GM13977 (cell line): ENCODE results near the gene GGCT.

Source experiments
- DNase-seq: peaks from one replicate; pipeline ENCODE4 v3.0.0; 2012; ENCODE audit warnings: low spot score
- in situ Hi-C: fragments of 300-500 bp; cut with MboI; formaldehyde crosslinking; loops from one replicate; pipeline ENCODE4 v1.12.0; 2022; ENCODE audit warnings: low sequenced_read_pairs, low pct_unique_long_range_greater_than_20kb, mixed read lengths, inconsistent platforms; ENCODE audit not compliant: unreplicated experiment
- TF ChIP-seq, protein P1 (sequence below): IDR thresholded peaks from 2 replicates; pipeline ENCODE4 v1.5.1; 2012; ENCODE audit warnings: mild to moderate bottlenecking, control low read depth; ENCODE audit not compliant: insufficient read depth; ENCODE audit errors: extremely low read depth, missing control alignments

The GGCT gene

DNA sequence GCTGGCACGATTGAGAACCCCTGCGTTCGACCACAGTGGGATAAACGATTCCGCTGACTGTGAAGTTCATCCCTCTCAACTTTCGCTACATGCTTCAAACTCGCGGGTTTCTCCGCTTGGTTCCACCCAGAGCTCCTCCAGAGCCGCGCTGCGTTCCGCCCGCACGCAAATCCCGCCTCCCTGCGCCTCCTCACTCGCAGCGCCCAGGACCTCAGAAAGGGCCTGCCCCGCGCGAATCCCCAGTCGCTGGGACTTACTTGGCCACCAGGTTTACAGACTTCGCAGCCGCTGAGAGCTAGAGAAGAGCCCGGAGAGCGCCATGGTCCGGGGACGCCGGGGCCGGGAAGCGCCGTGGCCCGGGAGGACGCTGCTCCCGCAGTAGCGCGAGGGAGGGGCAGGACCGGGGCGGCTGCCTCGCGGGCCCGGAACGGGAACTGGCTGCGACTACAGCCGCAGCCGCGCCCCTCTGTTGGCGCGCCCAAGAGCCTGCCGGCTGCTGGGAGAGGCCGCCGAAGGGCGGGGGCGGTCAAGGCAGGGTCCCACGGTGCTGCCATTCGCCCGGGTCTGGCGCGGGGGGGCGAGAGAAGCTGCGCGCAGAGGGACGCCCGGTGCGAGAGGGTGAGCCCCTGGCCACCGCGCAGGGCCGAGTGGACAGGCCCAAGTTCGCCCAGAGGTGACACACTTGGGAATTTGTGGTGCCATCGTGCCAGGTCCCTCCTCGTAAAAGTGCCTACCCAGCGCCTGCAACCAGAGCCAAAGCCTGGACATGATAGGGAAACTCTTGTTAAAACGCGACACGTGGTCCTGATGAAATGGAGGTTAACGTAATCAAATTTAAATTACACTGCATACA lies 26.1 kb downstream of the GGCT start, which contains the start of gene NOD1:
Gene NOD1 (minus strand): TSS at position 436 of the 853 bp plus-strand sequence. CDS start 21,863 bp downstream, outside the sequence.
- in situ Hi-C loops: no loop called here
- peak; percentile 87 for DNase-seq

DNA sequence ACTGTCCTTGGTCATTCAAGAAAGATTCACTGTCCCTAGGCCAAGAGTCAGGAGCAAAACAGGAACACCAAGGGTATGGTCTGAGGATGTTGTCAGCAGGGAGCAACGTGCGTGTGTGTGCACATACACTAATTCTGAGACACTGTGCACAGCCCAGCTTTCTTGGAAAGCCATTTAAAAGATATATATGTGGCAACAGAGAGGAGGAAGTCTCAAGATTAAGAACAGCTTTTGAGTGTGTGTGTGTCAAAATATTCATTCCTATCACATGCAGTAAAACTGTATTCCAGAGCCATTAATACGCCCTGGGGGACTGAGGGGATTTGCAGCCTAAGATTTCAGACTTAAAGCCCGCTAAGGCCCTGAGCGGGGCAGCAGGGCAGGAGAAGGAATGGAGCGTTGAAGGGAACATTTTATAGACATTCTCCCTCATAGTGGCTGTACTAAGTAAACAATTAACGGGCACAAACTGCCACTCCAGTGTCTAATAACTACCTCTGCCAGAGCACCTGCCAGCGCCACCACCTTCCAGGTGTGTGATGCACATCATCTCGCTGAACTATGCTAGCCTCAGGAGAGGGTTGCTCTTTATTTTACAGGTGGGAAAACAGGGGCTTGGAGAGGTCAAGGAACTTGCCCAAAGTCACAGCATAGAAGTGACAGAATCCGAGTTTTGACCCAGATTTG lies 28.0 kb downstream of the GGCT start:
- TF ChIP-seq, protein P1, sequence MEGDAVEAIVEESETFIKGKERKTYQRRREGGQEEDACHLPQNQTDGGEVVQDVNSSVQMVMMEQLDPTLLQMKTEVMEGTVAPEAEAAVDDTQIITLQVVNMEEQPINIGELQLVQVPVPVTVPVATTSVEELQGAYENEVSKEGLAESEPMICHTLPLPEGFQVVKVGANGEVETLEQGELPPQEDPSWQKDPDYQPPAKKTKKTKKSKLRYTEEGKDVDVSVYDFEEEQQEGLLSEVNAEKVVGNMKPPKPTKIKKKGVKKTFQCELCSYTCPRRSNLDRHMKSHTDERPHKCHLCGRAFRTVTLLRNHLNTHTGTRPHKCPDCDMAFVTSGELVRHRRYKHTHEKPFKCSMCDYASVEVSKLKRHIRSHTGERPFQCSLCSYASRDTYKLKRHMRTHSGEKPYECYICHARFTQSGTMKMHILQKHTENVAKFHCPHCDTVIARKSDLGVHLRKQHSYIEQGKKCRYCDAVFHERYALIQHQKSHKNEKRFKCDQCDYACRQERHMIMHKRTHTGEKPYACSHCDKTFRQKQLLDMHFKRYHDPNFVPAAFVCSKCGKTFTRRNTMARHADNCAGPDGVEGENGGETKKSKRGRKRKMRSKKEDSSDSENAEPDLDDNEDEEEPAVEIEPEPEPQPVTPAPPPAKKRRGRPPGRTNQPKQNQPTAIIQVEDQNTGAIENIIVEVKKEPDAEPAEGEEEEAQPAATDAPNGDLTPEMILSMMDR: no peak
- no peak for DNase-seq
- in situ Hi-C loops: no loop called here

More for the DNA sequence above, 26.1 kb downstream of the GGCT start, which contains the start of gene NOD1:
- TF ChIP-seq, protein P1: no peak

DNA sequence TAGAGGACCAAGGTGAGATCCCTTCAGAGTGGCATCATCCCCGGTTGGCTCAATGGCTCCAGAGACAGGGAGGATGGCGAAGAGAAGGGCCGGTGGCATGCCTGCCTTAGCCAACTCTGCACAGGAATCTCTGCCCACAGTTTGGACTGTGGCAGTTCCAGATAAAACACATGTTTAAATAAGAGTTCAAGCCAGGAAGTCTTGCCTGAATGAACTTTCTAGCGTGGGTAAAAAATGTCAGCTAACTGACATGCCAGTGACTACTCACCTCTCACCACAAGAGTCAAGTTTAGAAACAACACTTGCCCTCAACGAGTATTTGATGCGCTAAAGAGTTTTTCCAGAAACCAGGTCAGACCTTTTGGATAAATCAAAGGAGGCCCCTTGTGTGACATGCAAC lies 29.0 kb downstream of the GGCT start:
- in situ Hi-C loops: no loop called here
- TF ChIP-seq, protein P1: no peak
- no peak for DNase-seq

DNA sequence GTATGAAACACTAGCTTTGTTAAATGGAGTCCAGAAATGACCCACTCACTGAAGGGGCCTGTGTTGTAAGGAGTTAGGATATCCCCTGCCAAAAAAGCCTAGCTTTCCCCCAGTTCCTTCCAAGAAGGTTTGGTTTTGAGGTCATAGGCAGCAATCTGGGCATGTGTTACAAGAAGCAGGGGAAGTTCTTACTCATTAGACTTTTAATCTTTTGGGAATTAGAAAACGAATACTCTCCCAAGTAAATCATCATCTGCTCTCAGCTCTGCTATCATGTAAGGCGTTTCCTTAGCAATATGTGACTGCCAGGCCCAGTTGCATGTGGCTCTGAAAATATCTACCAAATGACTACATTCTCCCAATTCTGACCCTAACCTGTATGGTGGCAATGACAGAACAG lies 29.7 kb downstream of the GGCT start:
- TF ChIP-seq, protein P1: no peak
- in situ Hi-C loops: no loop called here
- no peak for DNase-seq

DNA sequence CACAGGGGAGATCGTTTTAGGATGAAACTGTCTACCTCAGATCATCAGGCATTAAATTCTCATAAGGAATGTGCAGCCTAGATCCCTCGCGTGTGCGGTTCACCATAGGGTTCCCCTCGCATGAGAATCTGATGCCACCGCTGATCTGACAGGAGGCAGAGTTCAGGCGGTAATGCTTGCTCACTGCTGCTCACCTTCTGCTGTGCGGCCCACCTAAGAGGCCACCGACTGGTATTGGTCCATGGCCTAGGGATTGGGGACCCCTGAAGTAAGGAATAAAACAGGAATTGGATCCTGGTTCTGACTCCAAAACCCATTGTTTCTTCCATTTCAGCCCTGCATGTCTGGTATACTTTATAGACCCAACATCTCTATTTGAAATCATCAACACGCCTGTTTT lies 30.1 kb downstream of the GGCT start:
- no peak for DNase-seq
- in situ Hi-C loops: no loop called here
- TF ChIP-seq, protein P1: no peak

DNA sequence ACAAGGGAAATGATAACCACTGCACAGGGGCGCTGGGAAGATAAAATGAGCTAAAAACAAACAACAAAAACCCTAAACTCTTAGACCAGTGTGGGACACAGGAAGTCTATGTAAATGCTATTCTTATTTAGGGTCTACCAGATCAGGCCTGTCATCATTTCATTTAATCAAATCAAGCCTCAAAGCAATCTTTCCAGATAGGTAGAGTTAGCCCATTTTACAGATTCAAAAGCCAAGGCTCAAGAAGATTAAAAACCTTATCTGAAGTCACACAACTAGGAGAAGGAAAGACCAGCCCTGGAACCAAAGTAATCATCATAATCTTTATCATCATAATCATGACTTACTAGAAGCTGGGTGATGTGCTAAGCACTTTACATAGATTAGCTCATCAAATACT lies 30.7 kb downstream of the GGCT start:
- in situ Hi-C loops: no loop called here
- TF ChIP-seq, protein P1: no peak
- DNase-seq: no peak
